Lung (tissue), 12 donors: ENCODE measurements around the gene CST8. TPM values are rescaled to one million over a fixed set of nuclear protein-coding genes. Genes with fewer than 3 reads are reported as not detected.

Experiments used
- ATAC-seq: fragments of 200-7000 bp; cut with Tn5 transposase; one replicate; pipeline ENCODE4 v1.9.1; 2020; ENCODE audit warnings: moderate number of reproducible peaks; ENCODE audit not compliant: insufficient read depth, low FRiP score
- DNase-seq, 3 donors: peaks; one replicate each; pipeline ENCODE4 v3.0.0-alpha.2; 2013 to 2017
- H3K27ac ChIP-seq, 2 donors: one replicate each; pipeline ENCODE4 v1.5.1; 2013; ENCODE audit warnings: mild to moderate bottlenecking in 2 of 2, moderate library complexity in 2 of 2, control low read depth in 1 of 2, inconsistent platforms in 1 of 2, low read depth in 1 of 2, low read length in 1 of 2
- H3K27me3 ChIP-seq, 3 donors: one replicate each; pipeline ENCODE4 v1.5.1; 2013; ENCODE audit warnings: low read length in 2 of 3; ENCODE audit not compliant: control insufficient read depth in 3 of 3, insufficient read depth in 3 of 3
- H3K36me3 ChIP-seq, 4 donors: one replicate each; pipeline ENCODE4 v1.5.1; 2013; ENCODE audit warnings: low read length in 4 of 4, mild to moderate bottlenecking in 1 of 4, moderate library complexity in 1 of 4; ENCODE audit not compliant: control insufficient read depth in 4 of 4, insufficient read depth in 4 of 4
- H3K4me1 ChIP-seq, 5 donors: one replicate each; pipeline ENCODE4 v1.5.1; 2013; ENCODE audit warnings: low read length in 5 of 5, mild to moderate bottlenecking in 2 of 5, moderate library complexity in 1 of 5; ENCODE audit not compliant: control insufficient read depth in 5 of 5, insufficient read depth in 5 of 5
- H3K4me3 ChIP-seq: one replicate; pipeline ENCODE4 v1.5.1; 2013; ENCODE audit warnings: mild to moderate bottlenecking, control low read depth, moderate library complexity
- H3K9ac ChIP-seq, 2 donors: one replicate each; pipeline ENCODE4 v1.5.1; 2013; ENCODE audit warnings: low read length in 2 of 2, control low read depth in 1 of 2; ENCODE audit not compliant: insufficient read depth in 1 of 2
- H3K9me3 ChIP-seq, 4 donors: one replicate each; pipeline ENCODE4 v1.5.1; 2013; ENCODE audit warnings: low read length in 3 of 4, mild to moderate bottlenecking in 1 of 4, moderate library complexity in 1 of 4; ENCODE audit not compliant: control insufficient read depth in 4 of 4, insufficient read depth in 3 of 4
- CTCF ChIP-seq: IDR thresholded peaks from 2 replicates; pipeline ENCODE4 v1.5.1; 2012; ENCODE audit warnings: mild to moderate bottlenecking; ENCODE audit errors: control extremely low read depth, extremely low read depth
- WGBS, 2 donors: extraction: QIAGEN DNeasy Blood & Tissue Kit; methylation state at CpG; one replicate each; pipeline ENCODE4 v1.1.7; 2013; 5-methylcytosine and 5-hydroxymethylcytosine counted together
- polyA plus RNA-seq, 2 donors: library from polyadenylated mRNA; stranded (reverse); fragments of 200-250 nt; gene quantifications; one replicate each; pipeline ENCODE4 v1.2.1, GENCODE V29; 2013
- total RNA-seq, 2 donors: library from RNA; depleted of rRNA in 1 of 2; stranded (reverse); fragments of >200 nt in 1 of 2; gene quantifications; one replicate each; pipeline ENCODE4 v1.2.1, GENCODE V29; 2014 to 2021
- donor health status: control.
- donor health status: control.
- donor health status: Bipolar disorder and iron deficiency.
- donor health status: healthy.
- donor health status: DM: yes; HTN: yes; CAD: no.

Gene CST8
- total and polyA plus RNA-seq, 4 donors, result not detected

GRCh38 chr20:23476015-23476754 lies 14.7 kb upstream of the CST8 start:
- Histone ChIP-seq H3K9me3 (peaks cover 0 to 11% (median 0%) of the 10 kb centered on the region in 4 donors), H3K36me3 (no peaks in the 10 kb centered on the region), H3K4me1 (no peaks in the 10 kb centered on the region), H3K4me3 (no peak overlapping the region), H3K9ac (no peak overlapping the region), H3K27ac (no peak overlapping the region), H3K27me3 (no peaks in the 10 kb centered on the region)
- ATAC-seq (no peak), DNase-seq (no peak)
- WGBS, 2 donors, result 75 to 78% methylated on average over 6 of the region's 6 CpGs
- no peak for TF ChIP-seq CTCF

- WGBS, 2 donors, result 82 to 90% methylated on average over 3 of the region's 3 CpGs
- Histone ChIP-seq H3K27me3 (no peaks in the 10 kb centered on the region), H3K36me3 (no peaks in the 10 kb centered on the region), H3K27ac (no peak overlapping the region), H3K4me3 (no peak overlapping the region), H3K4me1 (no peaks in the 10 kb centered on the region), H3K9me3 (peaks cover 0 to 11% (median 0%) of the 10 kb centered on the region in 4 donors), H3K9ac (no peak overlapping the region)
- DNase-seq (no peak), ATAC-seq (no peak)
- no peak for TF ChIP-seq CTCF
Measured at GRCh38 chr20:23477223-23477622, 13.7 kb upstream of the CST8 start.

GRCh38 chr20:23479043-23479442 lies 11.9 kb upstream of the CST8 start:
- no peak overlapping the region for H3K9ac ChIP-seq
- H3K27ac ChIP-seq, result no peak overlapping the region
- no peaks in the 10 kb centered on the region for H3K27me3 ChIP-seq
- peaks cover 0 to 11% (median 0%) of the 10 kb centered on the region in 4 donors for H3K9me3 ChIP-seq
- H3K4me1 ChIP-seq, result no peaks in the 10 kb centered on the region
- no peak overlapping the region for H3K4me3 ChIP-seq
- H3K36me3 ChIP-seq, result no peaks in the 10 kb centered on the region
- DNase-seq (no peak), ATAC-seq (no peak)
- no peak for TF ChIP-seq CTCF
- 74 to 90% methylated on average over 4 of the region's 4 CpGs for WGBS, 2 donors
